ENCODE results near the gene GLT6D1.

GLT6D1 gene

DNA sequence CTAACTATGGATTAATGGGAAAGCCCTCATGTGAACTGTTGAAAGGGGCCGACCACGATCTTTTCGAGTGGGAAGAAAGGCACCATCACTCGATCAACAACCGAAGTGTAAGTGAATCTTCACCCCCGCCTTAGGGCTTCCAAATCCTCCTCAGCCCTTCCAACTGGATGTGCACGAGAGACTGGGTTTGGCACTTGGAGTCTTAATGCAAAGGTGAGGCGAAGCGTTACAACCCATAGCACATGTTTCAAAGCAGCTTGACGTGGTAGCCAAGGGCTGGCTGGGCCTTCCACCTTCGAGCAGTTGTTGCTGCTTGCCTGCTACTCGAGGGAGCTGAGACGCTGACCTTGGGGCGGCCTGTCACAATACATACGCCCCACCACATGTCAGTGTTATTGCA, 18.1 kb upstream of the GLT6D1 start:
- TF ChIP-seq GATA3 (IDR thresholded peaks at IDR 0.05; ENCODE audit: low read depth, low read length) (no peak), GATA2 (IDR thresholded peaks at IDR 0.05; ENCODE audit: low read depth, low read length) (no peak)

GRCh38 chr9:135655317-135655716, 16.0 kb upstream of the GLT6D1 start:
- no peak for TF ChIP-seq GATA3 (IDR thresholded peaks at IDR 0.05; ENCODE audit: low read depth, low read length)
- TF ChIP-seq GATA2 (IDR thresholded peaks at IDR 0.05; ENCODE audit: low read depth, low read length), result no peak

GRCh38 chr9:135650408-135650807, 11.1 kb upstream of the GLT6D1 start:
- TF ChIP-seq GATA2 (IDR thresholded peaks at IDR 0.05; ENCODE audit: low read depth, low read length) (no peak), GATA3 (IDR thresholded peaks at IDR 0.05; ENCODE audit: low read depth, low read length) (no peak)

DNA sequence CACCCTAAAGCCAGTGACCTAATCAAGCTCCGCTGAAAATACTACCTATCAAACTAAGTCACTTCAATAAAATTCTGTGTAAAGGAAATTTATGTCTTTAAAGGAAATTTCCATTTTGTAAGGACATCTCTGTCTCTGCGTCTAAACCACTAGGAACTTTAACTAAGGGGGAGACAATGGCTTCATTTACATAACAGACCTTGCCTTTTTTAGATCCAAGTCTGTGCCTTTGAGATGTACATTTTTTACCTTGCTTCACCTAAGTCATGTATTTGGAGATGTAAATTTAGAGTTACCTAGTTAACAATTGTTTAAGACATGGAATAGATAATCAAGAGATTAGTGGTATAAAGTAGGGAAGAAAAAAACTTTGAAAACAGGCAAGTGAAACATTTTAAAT, 10.2 kb upstream of the GLT6D1 start:
- TF ChIP-seq GATA2 (IDR thresholded peaks at IDR 0.05; ENCODE audit: low read depth, low read length) (no peak), GATA3 (IDR thresholded peaks at IDR 0.05; ENCODE audit: low read depth, low read length) (no peak)

- TF ChIP-seq GATA3 (IDR thresholded peaks at IDR 0.05; ENCODE audit: low read depth, low read length), result no peak
- no peak for TF ChIP-seq GATA2 (IDR thresholded peaks at IDR 0.05; ENCODE audit: low read depth, low read length)
Measured at GRCh38 chr9:135648494-135649410, 9.4 kb upstream of the GLT6D1 start.

- TF ChIP-seq GATA2 (IDR thresholded peaks at IDR 0.05; ENCODE audit: low read depth, low read length), result no peak
Measured at GRCh38 chr9:135647884-135648283, 8.5 kb upstream of the GLT6D1 start.

- no peak for TF ChIP-seq GATA2 (IDR thresholded peaks at IDR 0.05; ENCODE audit: low read depth, low read length)
Measured at GRCh38 chr9:135644631-135645218, 5.4 kb upstream of the GLT6D1 start.

DNA sequence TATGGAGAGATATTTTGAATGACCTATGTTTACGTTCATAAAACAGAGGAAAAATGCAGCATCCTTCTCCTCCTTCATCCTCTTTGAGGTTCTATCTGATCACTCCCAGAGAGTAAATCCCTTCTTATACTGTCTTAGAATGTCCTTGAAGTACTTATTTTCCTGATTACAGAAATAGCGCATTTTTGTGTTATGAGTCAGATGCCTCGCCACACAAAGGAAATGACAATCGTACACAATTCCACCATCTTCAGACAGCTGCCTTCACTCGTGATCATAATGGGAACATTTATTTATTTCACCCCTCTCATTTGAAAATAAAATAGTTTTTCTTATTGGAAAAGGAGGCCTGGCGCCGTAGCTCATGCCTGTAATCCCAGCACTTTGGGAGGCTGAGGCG, 2.4 kb upstream of the GLT6D1 start:
- TF ChIP-seq GATA3 (IDR thresholded peaks at IDR 0.05; ENCODE audit: low read depth, low read length), result no peak
- TF ChIP-seq GATA2 (IDR thresholded peaks at IDR 0.05; ENCODE audit: low read depth, low read length), result no peak

- TF ChIP-seq GATA3 (IDR thresholded peaks at IDR 0.05; ENCODE audit: low read depth, low read length) (no peak), GATA2 (IDR thresholded peaks at IDR 0.05; ENCODE audit: low read depth, low read length) (no peak)
Measured at GRCh38 chr9:135641047-135641446, 1.7 kb upstream of the GLT6D1 start.

- TF ChIP-seq GATA2 (IDR thresholded peaks at IDR 0.05; ENCODE audit: low read depth, low read length) (no peak), GATA3 (IDR thresholded peaks at IDR 0.05; ENCODE audit: low read depth, low read length) (no peak)
Measured at GRCh38 chr9:135632841-135633240, 6.5 kb downstream of the GLT6D1 start.

GRCh38 chr9:135624282-135624681, 15.1 kb downstream of the GLT6D1 start:
- TF ChIP-seq GATA2 (IDR thresholded peaks at IDR 0.05; ENCODE audit: low read depth, low read length) (no peak), GATA3 (IDR thresholded peaks at IDR 0.05; ENCODE audit: low read depth, low read length) (no peak)

DNA sequence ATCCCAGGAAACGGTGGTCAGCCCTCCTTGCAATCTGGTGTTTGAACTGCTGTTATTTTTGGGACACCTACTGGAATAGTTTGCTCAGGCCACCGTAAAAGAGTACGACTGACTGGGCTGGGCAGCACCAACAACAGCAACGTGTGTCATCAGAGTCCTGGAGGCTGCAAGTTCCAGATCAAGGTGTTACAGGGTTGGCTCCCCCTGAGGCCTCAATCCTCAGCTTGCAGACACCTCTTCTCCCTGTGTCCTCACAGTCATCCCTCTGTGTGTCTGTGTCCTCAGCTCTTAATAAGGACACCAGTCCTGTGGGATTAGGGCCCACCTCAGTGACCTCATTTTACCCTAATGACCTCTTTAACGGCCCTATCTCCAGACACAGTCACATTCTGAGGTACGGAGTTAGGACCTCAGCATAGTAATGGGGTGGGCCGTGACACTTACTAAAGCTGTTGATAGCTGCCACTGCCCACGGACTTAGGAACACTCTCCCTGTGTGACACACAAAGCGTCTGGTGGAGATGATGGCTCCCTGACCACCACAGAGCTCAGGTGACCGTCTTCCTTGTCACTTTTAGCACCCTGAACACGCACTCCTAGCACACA, 16.8 kb downstream of the GLT6D1 start:
- TF ChIP-seq GATA2 (IDR thresholded peaks at IDR 0.05; ENCODE audit: low read depth, low read length) (no peak), GATA3 (IDR thresholded peaks at IDR 0.05; ENCODE audit: low read depth, low read length) (no peak)

DNA sequence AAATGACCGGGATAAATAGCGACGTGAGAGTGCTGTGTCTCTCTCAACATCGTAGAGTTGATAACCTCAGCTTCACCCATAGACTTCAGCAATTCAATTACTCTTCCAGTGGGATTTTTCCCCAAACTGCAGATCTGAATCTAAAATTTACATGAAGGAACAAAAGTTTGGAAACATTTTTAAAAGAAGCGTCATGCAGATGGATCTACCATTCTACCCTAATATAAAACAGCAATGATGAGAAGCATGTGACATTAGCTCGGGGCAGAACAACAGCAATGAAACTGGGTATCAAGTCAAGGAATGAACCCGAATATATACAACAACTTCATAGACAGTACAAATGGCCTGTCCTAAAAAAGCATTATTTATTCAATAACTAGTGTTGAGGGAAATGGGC, 18.8 kb downstream of the GLT6D1 start:
- TF ChIP-seq GATA3 (IDR thresholded peaks at IDR 0.05; ENCODE audit: low read depth, low read length) (no peak), GATA2 (IDR thresholded peaks at IDR 0.05; ENCODE audit: low read depth, low read length) (no peak)

DNA sequence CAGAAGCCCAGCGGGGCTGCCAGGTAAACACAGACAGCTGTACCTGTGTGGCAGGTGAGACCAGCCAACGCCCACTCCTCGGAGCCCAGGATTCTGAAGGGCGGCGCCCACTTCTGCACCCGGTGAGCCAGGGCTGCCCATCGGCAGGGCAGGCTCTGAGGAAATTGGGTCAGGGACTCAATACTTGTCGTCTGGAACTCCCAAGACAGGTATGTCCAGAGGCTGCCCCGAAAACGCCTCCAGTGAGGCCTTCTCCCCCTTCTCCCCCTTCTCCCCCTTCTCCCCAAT, 19.8 kb downstream of the GLT6D1 start:
- TF ChIP-seq GATA2 (IDR thresholded peaks at IDR 0.05; ENCODE audit: low read depth, low read length), result no peak
- no peak for TF ChIP-seq GATA3 (IDR thresholded peaks at IDR 0.05; ENCODE audit: low read depth, low read length)
